GM19468 (cell line): ENCODE data around the gene LMBR1L.
"Not testable (repeated sequence)": the region's sequence is repeated elsewhere in the genome, so short reads cannot be mapped to it uniquely, and the experiment has no call there.

Experiments used
- ATAC-seq: cut with Tn5 transposase; IDR thresholded peaks from one replicate; pipeline ENCODE4 v1.9.1; 2021; ENCODE audit warnings: mild to moderate bottlenecking, moderate library complexity, moderate number of reproducible peaks; ENCODE audit not compliant: unreplicated experiment; ENCODE audit errors: extremely low read depth

LMBR1L gene

GRCh38 chr12:49088932-49089330, 21.7 kb downstream of the LMBR1L start:
- no peak for ATAC-seq

- ATAC-seq: no peak
Observed at GRCh38 chr12:49088150-49088931, 22.3 kb downstream of the LMBR1L start.

- ATAC-seq: no peak
Observed at GRCh38 chr12:49086116-49086515, 24.5 kb downstream of the LMBR1L start.

- no peak for ATAC-seq
Observed at GRCh38 chr12:49084438-49084837, 26.2 kb downstream of the LMBR1L start.

GRCh38 chr12:49079793-49080192, 30.9 kb downstream of the LMBR1L start:
- ATAC-seq: no peak

- no peak for ATAC-seq
Observed at GRCh38 chr12:49070971-49071370, 39.7 kb downstream of the LMBR1L start.

GRCh38 chr12:49069507-49070346, 40.9 kb downstream of the LMBR1L start, which contains the start of gene RHEBL1:
Gene RHEBL1 (minus strand): TSS chr12:49069979. CDS start chr12:49069785, 194 bp downstream.
- ATAC-seq: peak; percentile 98

GRCh38 chr12:49068879-49069506, 41.7 kb downstream of the LMBR1L start:
- no peak for ATAC-seq

GRCh38 chr12:49066120-49066519, 44.5 kb downstream of the LMBR1L start:
- no peak for ATAC-seq

- ATAC-seq: no peak
Observed at GRCh38 chr12:49064767-49065152, 45.9 kb downstream of the LMBR1L start.

- ATAC-seq: not testable (repeated sequence)
Observed at GRCh38 chr12:49061916-49062315, 48.7 kb downstream of the LMBR1L start.

GRCh38 chr12:49061157-49061650, 49.4 kb downstream of the LMBR1L start:
- no peak for ATAC-seq

- no peak for ATAC-seq
Observed at GRCh38 chr12:49060237-49061156, 50.1 kb downstream of the LMBR1L start, which contains the start of gene KMT2D. Gene KMT2D (minus strand): TSS chr12:49060794. CDS start chr12:49055324, 5,470 bp downstream.

GRCh38 chr12:49059299-49060171, 51.1 kb downstream of the LMBR1L start:
- no peak for ATAC-seq

GRCh38 chr12:49059045-49059298, 51.7 kb downstream of the LMBR1L start:
- ATAC-seq: no peak

GRCh38 chr12:49058366-49059044, 52.1 kb downstream of the LMBR1L start:
- ATAC-seq: no peak

GRCh38 chr12:49057888-49058287, 52.8 kb downstream of the LMBR1L start:
- ATAC-seq: no peak
